Central memory CD8-positive, alpha-beta T cell (primary cell): Measurements from ENCODE around the gene SMAD7.

Source experiments
- ATAC-seq: fragments of 150-1000 bp; cut with Tn5 transposase; replicated peaks from 2 replicates; pipeline ENCODE4 v1.10.0; 2022; ENCODE audit warnings: mild to moderate bottlenecking, moderate FRiP score, moderate number of reproducible peaks; ENCODE audit not compliant: poor library complexity, severe bottlenecking; ENCODE audit errors: extremely low read depth
- DNase-seq, 2 donors: peaks; one replicate each; pipeline ENCODE4 v3.0.0; 2021; ENCODE audit warnings: low spot score in 2 of 2
- H3K27ac Mint-ChIP-seq: one replicate; pipeline ENCODE4 v1.8.0; 2022; ENCODE audit warnings: low read depth, mild to moderate bottlenecking, moderate library complexity, mixed read lengths
- H3K27me3 Mint-ChIP-seq: one replicate; pipeline ENCODE4 v1.8.0; 2022; ENCODE audit warnings: mixed read lengths
- H3K36me3 Mint-ChIP-seq: one replicate; pipeline ENCODE4 v1.8.0; 2022; ENCODE audit warnings: mild to moderate bottlenecking, moderate library complexity, mixed read lengths; ENCODE audit not compliant: insufficient read depth
- H3K4me1 Mint-ChIP-seq: one replicate; pipeline ENCODE4 v1.8.0; 2022; ENCODE audit warnings: mixed read lengths
- H3K4me3 Mint-ChIP-seq: one replicate; pipeline ENCODE4 v1.8.0; 2022; ENCODE audit warnings: mild to moderate bottlenecking, moderate library complexity, mixed read lengths
- H3K9me3 Mint-ChIP-seq: one replicate; pipeline ENCODE4 v1.8.0; 2022; ENCODE audit warnings: mixed read lengths

Gene SMAD7

GRCh38 chr18:48884306-48884705 is 66.5 kb downstream of the SMAD7 start:
- no peak for ATAC-seq
- H3K27me3 Mint-ChIP-seq: no peaks in the 10 kb centered on the region
- no peaks in the 10 kb centered on the region for H3K9me3 Mint-ChIP-seq
- peak overlapping the region; percentile 5 for H3K27ac Mint-ChIP-seq
- no peak overlapping the region for H3K4me3 Mint-ChIP-seq
- peaks cover 31% of the 10 kb centered on the region for H3K4me1 Mint-ChIP-seq
- no peak for DNase-seq
- H3K36me3 Mint-ChIP-seq: peaks cover 2% of the 10 kb centered on the region

GRCh38 chr18:48882379-48882778 is 68.4 kb downstream of the SMAD7 start:
- no peaks in the 10 kb centered on the region for H3K9me3 Mint-ChIP-seq
- DNase-seq: no peak
- H3K36me3 Mint-ChIP-seq: peaks cover 2% of the 10 kb centered on the region
- no peak overlapping the region for H3K27ac Mint-ChIP-seq
- peaks cover 36% of the 10 kb centered on the region for H3K4me1 Mint-ChIP-seq
- H3K4me3 Mint-ChIP-seq: no peak overlapping the region
- ATAC-seq: no peak
- no peaks in the 10 kb centered on the region for H3K27me3 Mint-ChIP-seq

GRCh38 chr18:48880931-48881330 is 69.8 kb downstream of the SMAD7 start:
- Mint-ChIP-seq H3K27ac (peak overlapping the region; percentile 32), H3K4me3 (no peak overlapping the region), H3K36me3 (peaks cover 2% of the 10 kb centered on the region), H3K9me3 (no peaks in the 10 kb centered on the region), H3K4me1 (peaks cover 36% of the 10 kb centered on the region), H3K27me3 (no peaks in the 10 kb centered on the region)
- DNase-seq: no peak
- no peak for ATAC-seq

DNA sequence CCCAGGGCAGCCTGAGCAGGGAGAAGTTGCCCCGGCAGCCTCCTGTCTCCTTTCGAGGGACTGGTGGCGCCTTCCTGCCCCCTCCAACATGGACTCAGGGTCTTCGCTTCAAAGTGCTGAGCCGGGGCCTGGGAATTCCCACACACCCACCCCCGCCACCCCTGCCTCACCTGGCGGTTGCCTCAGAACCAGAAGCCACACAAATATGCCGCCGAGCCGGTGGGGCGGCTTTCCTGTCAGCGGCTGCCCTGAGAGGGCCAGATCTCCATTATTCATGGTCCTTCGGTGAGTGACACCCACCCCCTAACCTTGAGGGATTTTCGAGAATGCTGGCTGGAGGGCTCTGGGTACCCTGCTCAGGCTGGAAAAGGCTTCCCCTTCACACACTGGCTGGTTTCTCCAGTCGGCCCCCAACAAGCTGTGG is 71.7 kb downstream of the SMAD7 start:
- Mint-ChIP-seq H3K27ac (no peak overlapping the region), H3K27me3 (no peaks in the 10 kb centered on the region), H3K4me3 (no peak overlapping the region), H3K4me1 (peaks cover 26% of the 10 kb centered on the region), H3K36me3 (no peaks in the 10 kb centered on the region), H3K9me3 (no peaks in the 10 kb centered on the region)
- ATAC-seq (no peak), DNase-seq (no peak)

GRCh38 chr18:48878471-48878870 is 72.3 kb downstream of the SMAD7 start:
- no peak for DNase-seq
- ATAC-seq: no peak
- peaks cover 26% of the 10 kb centered on the region for H3K4me1 Mint-ChIP-seq
- no peaks in the 10 kb centered on the region for H3K27me3 Mint-ChIP-seq
- no peak overlapping the region for H3K27ac Mint-ChIP-seq
- H3K4me3 Mint-ChIP-seq: no peak overlapping the region
- H3K36me3 Mint-ChIP-seq: no peaks in the 10 kb centered on the region
- H3K9me3 Mint-ChIP-seq: no peaks in the 10 kb centered on the region

DNA sequence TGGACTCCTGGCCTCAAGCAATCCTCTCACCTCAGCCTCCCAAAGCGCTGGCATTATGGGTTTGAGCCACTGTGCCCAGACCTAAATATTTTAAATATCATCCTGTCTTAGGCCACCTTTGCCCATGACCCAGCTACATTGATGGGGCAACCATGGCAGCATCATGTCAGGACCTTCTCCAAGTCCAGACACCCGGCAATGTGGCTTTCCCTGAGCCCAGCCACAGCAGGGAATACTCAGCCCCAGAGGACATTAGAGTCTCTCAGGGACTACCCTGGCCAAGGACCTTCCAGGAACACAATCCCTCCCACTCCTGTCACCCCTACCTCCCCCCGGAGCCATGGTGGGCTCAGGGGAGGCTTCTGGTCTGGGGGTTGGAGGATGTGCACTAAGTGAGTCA is 72.8 kb downstream of the SMAD7 start:
- H3K4me1 Mint-ChIP-seq: peaks cover 27% of the 10 kb centered on the region
- H3K9me3 Mint-ChIP-seq: no peaks in the 10 kb centered on the region
- H3K4me3 Mint-ChIP-seq: no peak overlapping the region
- DNase-seq (no peak), ATAC-seq (no peak)
- H3K36me3 Mint-ChIP-seq: no peaks in the 10 kb centered on the region
- H3K27me3 Mint-ChIP-seq: no peaks in the 10 kb centered on the region
- no peak overlapping the region for H3K27ac Mint-ChIP-seq

GRCh38 chr18:48876590-48876989 is 74.2 kb downstream of the SMAD7 start:
- H3K9me3 Mint-ChIP-seq: no peaks in the 10 kb centered on the region
- H3K36me3 Mint-ChIP-seq: no peaks in the 10 kb centered on the region
- H3K27me3 Mint-ChIP-seq: no peaks in the 10 kb centered on the region
- no peak overlapping the region for H3K4me3 Mint-ChIP-seq
- no peak for ATAC-seq
- no peak for DNase-seq
- H3K27ac Mint-ChIP-seq: no peak overlapping the region
- peaks cover 35% of the 10 kb centered on the region for H3K4me1 Mint-ChIP-seq

DNA sequence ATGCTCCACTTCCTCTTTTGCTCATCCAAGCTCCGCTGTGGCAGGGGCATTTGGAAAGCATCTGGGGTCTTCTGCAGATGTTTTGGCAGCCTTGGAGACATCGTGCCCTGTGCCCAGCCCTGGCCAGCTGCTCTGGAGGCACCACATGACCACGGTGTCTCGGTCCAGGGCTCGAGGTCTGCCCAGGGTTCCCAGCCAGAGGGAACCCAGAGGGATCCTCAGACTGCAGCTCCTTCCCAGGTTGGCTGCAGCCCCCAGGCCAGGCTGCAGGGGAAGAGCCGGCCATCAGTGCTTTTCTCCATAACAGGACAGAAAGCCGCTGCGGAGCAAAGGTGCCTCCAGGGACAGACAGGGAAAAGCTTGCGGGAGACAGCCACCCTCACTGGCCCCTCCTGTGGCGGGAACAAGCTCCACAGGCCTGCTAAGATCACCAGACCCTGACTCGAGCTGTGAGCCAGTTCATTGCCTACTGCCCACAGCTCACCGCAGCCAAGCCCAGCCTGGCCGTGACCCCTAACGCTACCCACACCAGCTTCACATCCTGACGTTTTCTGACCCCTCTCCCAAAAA is 74.7 kb downstream of the SMAD7 start:
- H3K9me3 Mint-ChIP-seq: no peaks in the 10 kb centered on the region
- DNase-seq (no peak), ATAC-seq (no peak)
- no peaks in the 10 kb centered on the region for H3K27me3 Mint-ChIP-seq
- H3K4me1 Mint-ChIP-seq: peaks cover 41% of the 10 kb centered on the region
- no peak overlapping the region for H3K4me3 Mint-ChIP-seq
- H3K36me3 Mint-ChIP-seq: no peaks in the 10 kb centered on the region
- no peak overlapping the region for H3K27ac Mint-ChIP-seq

DNA sequence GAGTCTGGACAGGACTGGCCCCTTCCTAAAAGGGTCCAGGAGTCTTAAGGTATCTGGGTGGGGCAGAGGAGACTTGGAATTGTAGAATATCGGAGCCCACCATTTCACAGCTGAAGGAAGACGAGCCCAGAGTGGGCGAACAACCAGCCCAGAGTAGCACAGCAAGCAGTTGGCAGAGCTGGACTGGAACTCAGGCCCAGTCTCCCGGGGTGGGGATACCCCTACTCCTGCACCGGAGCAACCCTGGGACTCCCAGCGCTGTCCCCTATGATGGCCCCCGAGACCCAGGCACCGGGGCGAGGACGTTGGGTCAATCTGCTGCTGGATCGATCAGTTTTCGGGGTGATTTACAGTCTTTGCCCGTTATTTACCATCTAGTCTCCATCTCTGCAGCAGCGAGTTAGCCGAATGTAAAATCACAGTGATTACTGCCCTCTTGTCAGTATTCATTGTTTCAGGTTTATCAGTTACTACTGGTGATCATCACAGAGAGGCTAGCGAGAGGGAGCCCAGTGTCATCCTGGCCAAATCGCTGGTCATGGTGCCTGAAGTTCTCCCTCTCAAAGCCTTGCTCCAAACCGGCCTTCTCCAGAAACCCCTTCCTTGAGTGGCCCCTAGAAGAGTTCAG is 75.3 kb downstream of the SMAD7 start:
- Mint-ChIP-seq H3K4me3 (no peak overlapping the region), H3K4me1 (peaks cover 37% of the 10 kb centered on the region), H3K36me3 (no peaks in the 10 kb centered on the region), H3K27me3 (no peaks in the 10 kb centered on the region), H3K27ac (no peak overlapping the region), H3K9me3 (no peaks in the 10 kb centered on the region)
- no peak for DNase-seq
- no peak for ATAC-seq

- H3K9me3 Mint-ChIP-seq: no peaks in the 10 kb centered on the region
- peaks cover 38% of the 10 kb centered on the region for H3K4me1 Mint-ChIP-seq
- no peak for DNase-seq
- peaks cover 5% of the 10 kb centered on the region for H3K36me3 Mint-ChIP-seq
- ATAC-seq: no peak
- no peak overlapping the region for H3K4me3 Mint-ChIP-seq
- H3K27ac Mint-ChIP-seq: no peak overlapping the region
- no peaks in the 10 kb centered on the region for H3K27me3 Mint-ChIP-seq
Observed at GRCh38 chr18:48874701-48875162, 76.0 kb downstream of the SMAD7 start.

- no peak overlapping the region for H3K27ac Mint-ChIP-seq
- no peak for ATAC-seq
- no peaks in the 10 kb centered on the region for H3K9me3 Mint-ChIP-seq
- DNase-seq: no peak
- peaks cover 43% of the 10 kb centered on the region for H3K4me1 Mint-ChIP-seq
- H3K27me3 Mint-ChIP-seq: no peaks in the 10 kb centered on the region
- H3K4me3 Mint-ChIP-seq: no peak overlapping the region
- peaks cover 7% of the 10 kb centered on the region for H3K36me3 Mint-ChIP-seq
Observed at GRCh38 chr18:48874233-48874632, 76.5 kb downstream of the SMAD7 start.

GRCh38 chr18:48872234-48873145 is 78.3 kb downstream of the SMAD7 start:
- DNase-seq (no peak), ATAC-seq (no peak)
- H3K9me3 Mint-ChIP-seq: no peaks in the 10 kb centered on the region
- peaks cover 51% of the 10 kb centered on the region for H3K4me1 Mint-ChIP-seq
- no peak overlapping the region for H3K4me3 Mint-ChIP-seq
- H3K36me3 Mint-ChIP-seq: peaks cover 10% of the 10 kb centered on the region
- peak overlapping the region; percentile 47 for H3K27ac Mint-ChIP-seq
- no peaks in the 10 kb centered on the region for H3K27me3 Mint-ChIP-seq
